Spleen (tissue), 7 donors: ENCODE results near the gene SEC23A.

ENCODE experiments used
- CTCF ChIP-seq, 11 experiments: fragments of 200-600 bp in 7 of 11; fragments of 450-650 bp in 4 of 11; sonication (generic) in 4 of 11; IDR thresholded peaks in 8 of 11; conservative IDR thresholded peaks in 3 of 11; 1 replicate in 7 of 11; 2 replicates in 4 of 11; pipeline versions ENCODE4 v1.4.0 to v1.8.0; 2016 to 2021; ENCODE audit warnings: antibody characterized with exemption in 11 of 11, inconsistent platforms in 4 of 11, mild to moderate bottlenecking in 1 of 11
- POLR2A ChIP-seq, 3 donors: fragments of 450-650 bp; IDR thresholded peaks; one replicate each; pipeline ENCODE4 v1.5.1; 2017; ENCODE audit warnings: antibody characterized with exemption in 3 of 3, mild to moderate bottlenecking in 1 of 3
- POLR2AphosphoS5 ChIP-seq, 3 donors: sonication (generic); formaldehyde crosslinking; IDR thresholded peaks; one replicate each; pipeline ENCODE4 v1.5.1; 2017; ENCODE audit warnings: antibody characterized with exemption in 3 of 3
- donor health status: DM: no; HTN: no; CAD: no; lungs with moderate emphysema.
- donor health status: DM: no; HTN: no; CAD: no.
- donor health status: DM: no; HTN: no; CAD: no.

GRCh38 chr14:38982837-38983236 is 120.2 kb downstream of the SEC23A start:
- TF ChIP-seq POLR2A (IDR thresholded peaks at IDR 0.05): no peak
- TF ChIP-seq CTCF (IDR thresholded peaks at IDR 0.05 in 8 of 11, conservative IDR thresholded peaks at IDR 0.05 in 3 of 11): no peak
- no peak for TF ChIP-seq POLR2AphosphoS5 (IDR thresholded peaks at IDR 0.05)
